ENCODE measurements around the gene CTNNA2. TPM values are rescaled to one million over a fixed set of nuclear protein-coding genes. Genes with fewer than 3 reads are reported as not detected.
A peak's percentile ranks its signal among the peaks of the same experiment; 100 is the strongest.

Gene CTNNA2
- polyA plus RNA-seq, 12 donors: 0.20 to 3.7 (median 0.85) TPM; not detected in 1

GRCh38 chr2:80546766-80547165, 1033.9 kb downstream of the CTNNA2 start:
- DNase-seq: no peak

- no peak for DNase-seq
Measured at GRCh38 chr2:80547344-80547743, 1034.5 kb downstream of the CTNNA2 start.

- DNase-seq: no peak
Measured at GRCh38 chr2:80548469-80548868, 1035.6 kb downstream of the CTNNA2 start.

GRCh38 chr2:80549901-80550300, 1037.0 kb downstream of the CTNNA2 start:
- no peak for DNase-seq

GRCh38 chr2:80560326-80560725, 1047.5 kb downstream of the CTNNA2 start:
- DNase-seq: no peak

GRCh38 chr2:80568011-80568410, 1055.2 kb downstream of the CTNNA2 start:
- no peak for DNase-seq

GRCh38 chr2:80573167-80573566, 1060.3 kb downstream of the CTNNA2 start:
- DNase-seq: no peak

- no peak for DNase-seq
Measured at GRCh38 chr2:80573950-80574349, 1061.1 kb downstream of the CTNNA2 start.

GRCh38 chr2:80579756-80580155, 1066.9 kb downstream of the CTNNA2 start:
- DNase-seq: no peak

GRCh38 chr2:80591233-80591632, 1078.4 kb downstream of the CTNNA2 start:
- no peak for DNase-seq

GRCh38 chr2:80592106-80592505, 1079.3 kb downstream of the CTNNA2 start:
- DNase-seq: peak; percentile 10

GRCh38 chr2:80610108-80610507, 1097.3 kb downstream of the CTNNA2 start:
- DNase-seq: no peak

- no peak for DNase-seq
Measured at GRCh38 chr2:80621656-80622055, 1108.8 kb downstream of the CTNNA2 start.

GRCh38 chr2:80624062-80624461, 1111.2 kb downstream of the CTNNA2 start:
- no peak for DNase-seq

GRCh38 chr2:80634590-80634989, 1121.7 kb downstream of the CTNNA2 start:
- no peak for DNase-seq

- DNase-seq: no peak
Measured at GRCh38 chr2:80638783-80639182, 1125.9 kb downstream of the CTNNA2 start.

GRCh38 chr2:80642465-80642864, 1129.6 kb downstream of the CTNNA2 start:
- no peak for DNase-seq

- DNase-seq: no peak
Measured at GRCh38 chr2:80643598-80643997, 1130.7 kb downstream of the CTNNA2 start.

GRCh38 chr2:80651435-80651834, 1138.6 kb downstream of the CTNNA2 start:
- no peak for DNase-seq

GRCh38 chr2:80655265-80655664, 1142.4 kb downstream of the CTNNA2 start:
- DNase-seq: no peak

GRCh38 chr2:80670763-80671162, 1157.9 kb downstream of the CTNNA2 start:
- no peak for DNase-seq

GRCh38 chr2:80687524-80687923, 1174.7 kb downstream of the CTNNA2 start:
- DNase-seq: no peak

GRCh38 chr2:80689106-80689505, 1176.3 kb downstream of the CTNNA2 start:
- DNase-seq: no peak
